B cell (primary cell): Measurements from ENCODE around the gene HES1. TPM values are rescaled to one million over a fixed set of nuclear protein-coding genes. Genes with fewer than 3 reads are reported as not detected.

Experiments
- ATAC-seq: fragments of 200-7000 bp; cut with Tn5 transposase; one replicate; pipeline ENCODE4 v1.10.0; 2021; ENCODE audit warnings: low read depth, mild to moderate bottlenecking, moderate number of reproducible peaks, moderate library complexity
- CTCF ChIA-PET: fragments of 350-600 bp; sonication (Branson Sonifier 250); formaldehyde crosslinking; loops from one replicate; lab custom pipeline; 2021; ENCODE audit warnings: antibody characterized with exemption, inconsistent platforms; lab: Charles Lee
- POLR2A ChIA-PET: fragments of 350-600 bp; sonication (Branson Sonifier 250); formaldehyde crosslinking; loops from one replicate; lab custom pipeline; 2021; ENCODE audit warnings: antibody characterized with exemption; lab: Charles Lee
- DNase-seq: peaks from one replicate; pipeline ENCODE4 v3.0.0; 2013
- H2AFZ ChIP-seq: 2 replicates; pipeline ENCODE4 v1.6.1; 2012; ENCODE audit warnings: mild to moderate bottlenecking, low read depth, low read length; ENCODE audit not compliant: insufficient read depth, poor library complexity, severe bottlenecking
- H3K27ac ChIP-seq, 2 donors: 1 replicate in 1 of 2; 2 replicates in 1 of 2; pipeline ENCODE4 v1.5.1; 2012 to 2013; ENCODE audit warnings: low read length in 2 of 2, mild to moderate bottlenecking in 2 of 2, moderate library complexity in 1 of 2
- H3K27me3 ChIP-seq, 4 experiments: fragments of 200-600 bp in 1 of 4; sonication (generic) in 1 of 4; replicated peaks in 1 of 4; 1 replicate in 2 of 4; 2 replicates in 2 of 4; pipeline versions ENCODE4 v1.6.1 to v1.7.0; 2013 to 2016; ENCODE audit warnings: low read length in 3 of 4, mild to moderate bottlenecking in 2 of 4, mixed read lengths in 1 of 4, moderate library complexity in 1 of 4; ENCODE audit not compliant: insufficient read depth in 4 of 4, control insufficient read depth in 3 of 4; ENCODE audit errors: control extremely low read depth in 1 of 4
- H3K36me3 ChIP-seq, 2 experiments: replicated peaks in 1 of 2; 1 replicate in 1 of 2; 2 replicates in 1 of 2; pipeline versions ENCODE4 v1.6.1 to v1.7.1; 2013; ENCODE audit warnings: low read length in 1 of 2; ENCODE audit not compliant: insufficient read depth in 2 of 2, control insufficient read depth in 1 of 2; ENCODE audit errors: control extremely low read depth in 1 of 2, extremely low read depth in 1 of 2
- H3K4me1 ChIP-seq, 2 donors: fragments of 200-600 bp in 1 of 2; sonication (generic) in 1 of 2; 1 replicate in 1 of 2; 2 replicates in 1 of 2; pipeline versions ENCODE4 v1.5.1 to v1.6.1; 2013 to 2017; ENCODE audit warnings: low read length in 2 of 2; ENCODE audit not compliant: control insufficient read depth in 2 of 2, insufficient read depth in 2 of 2
- H3K4me2 ChIP-seq: replicated peaks from 2 replicates; pipeline ENCODE3; 2012; ENCODE audit warnings: mild to moderate bottlenecking, low read depth, low read length; ENCODE audit not compliant: poor library complexity, severe bottlenecking
- H3K4me3 ChIP-seq, 5 experiments: fragments of 200-600 bp in 1 of 5; sonication (generic) in 1 of 5; 1 replicate in 3 of 5; 2 replicates in 2 of 5; pipeline versions ENCODE4 v1.5.1 to v1.7.0; 2011 to 2016; ENCODE audit warnings: low read length in 4 of 5, mild to moderate bottlenecking in 4 of 5, low read depth in 2 of 5, control low read depth in 1 of 5, moderate library complexity in 1 of 5; ENCODE audit not compliant: insufficient read depth in 1 of 5; ENCODE audit errors: control extremely low read depth in 1 of 5, extremely low read depth in 1 of 5
- H3K79me2 ChIP-seq: fragments of 200-600 bp; sonication (generic); one replicate; pipeline ENCODE4 v1.6.0; 2016; ENCODE audit warnings: low read length; ENCODE audit not compliant: control insufficient read depth, insufficient read depth
- H3K9ac ChIP-seq: fragments of 200-600 bp; sonication (generic); 2 replicates; pipeline ENCODE4 v1.6.1; 2017; ENCODE audit warnings: mild to moderate bottlenecking, low read length, moderate library complexity
- H3K9me3 ChIP-seq, 3 donors: one replicate each; pipeline versions ENCODE4 v1.6.1 to v1.7.1; 2013; ENCODE audit warnings: low read length in 2 of 3; ENCODE audit not compliant: control insufficient read depth in 2 of 3, insufficient read depth in 1 of 3; ENCODE audit errors: control extremely low read depth in 1 of 3
- H4K20me1 ChIP-seq: 2 replicates; pipeline ENCODE4 v1.6.0; 2012; ENCODE audit warnings: mild to moderate bottlenecking, low read length; ENCODE audit not compliant: insufficient read depth, control insufficient read depth, poor library complexity, severe bottlenecking
- H3K27ac Mint-ChIP-seq: one replicate; pipeline ENCODE4 v1.8.0; 2021; ENCODE audit warnings: mixed read lengths
- H3K27me3 Mint-ChIP-seq: one replicate; pipeline ENCODE4 v1.8.0; 2021; ENCODE audit warnings: mixed read lengths
- H3K4me1 Mint-ChIP-seq: one replicate; pipeline ENCODE4 v1.8.0; 2021; ENCODE audit warnings: mixed read lengths
- H3K4me3 Mint-ChIP-seq: one replicate; pipeline ENCODE4 v1.8.0; 2021; ENCODE audit warnings: mixed read lengths
- H3K9me3 Mint-ChIP-seq: one replicate; pipeline ENCODE4 v1.8.0; 2022; ENCODE audit warnings: mixed read lengths; ENCODE audit not compliant: insufficient read depth
- EZH2 ChIP-seq: IDR thresholded peaks from 2 replicates; pipeline ENCODE4 v1.6.1; 2012; ENCODE audit warnings: borderline replicate concordance, low read depth, mild to moderate bottlenecking, moderate library complexity, low read length; ENCODE audit not compliant: insufficient read depth, poor library complexity, severe bottlenecking
- WGBS: methylation state at CpG from one replicate; pipeline ENCODE4 v1.1.5; 2013; ENCODE audit warnings: missing lambda C conversion rate; ENCODE audit not compliant: insufficient coverage; 5-methylcytosine and 5-hydroxymethylcytosine counted together
- intact Hi-C: fragments of 100-400 bp; cut with micrococcal nuclease; formaldehyde crosslinking; loops from one replicate; pipeline ENCODE4 v1.10.0; 2022
- polyA plus RNA-seq: library from polyadenylated mRNA; depleted of rRNA; stranded (reverse); fragments of >200 nt; gene quantifications from 2 replicates; pipeline ENCODE4 v1.2.3, GENCODE V29; 2012
- total RNA-seq, 2 donors: library from RNA; stranded (reverse); fragments of 120-200 nt in 1 of 2; gene quantifications; 1 replicate in 1 of 2; 2 replicates in 1 of 2; pipeline versions ENCODE4 v1.2.3 to v1.2.4, GENCODE V29; 2013 to 2022
- TF ChIP-seq, protein P1 (sequence below): fragments of 200-600 bp; IDR thresholded peaks from one replicate; pipeline ENCODE4 v1.8.0; 2022; ENCODE audit warnings: antibody characterized with exemption, mild to moderate bottlenecking

Gene HES1
- total and polyA plus RNA-seq, 2 donors (not counting 1 experiment from before 2014, with no cell fraction given) = 2.4 to 60.3 TPM

- H3K27ac Mint-ChIP-seq = no peak overlapping the region
Observed at GRCh38 chr3:194162817-194163584, 27.1 kb downstream of the HES1 start.

GRCh38 chr3:194163697-194164096 is 27.7 kb downstream of the HES1 start:
- no peaks in the 10 kb centered on the region for H3K4me1 ChIP-seq
- peaks cover 2% of the 10 kb centered on the region for H3K4me1 Mint-ChIP-seq
- no peaks in the 10 kb centered on the region for H3K79me2 ChIP-seq
- H3K36me3 ChIP-seq = no peaks in the 10 kb centered on the region
- POLR2A ChIA-PET = no interaction called here
- DNase-seq (no peak), ATAC-seq (no peak)
- no peaks in the 10 kb centered on the region for H3K9me3 Mint-ChIP-seq
- no peak for TF ChIP-seq EZH2
- TF ChIP-seq, protein P1, sequence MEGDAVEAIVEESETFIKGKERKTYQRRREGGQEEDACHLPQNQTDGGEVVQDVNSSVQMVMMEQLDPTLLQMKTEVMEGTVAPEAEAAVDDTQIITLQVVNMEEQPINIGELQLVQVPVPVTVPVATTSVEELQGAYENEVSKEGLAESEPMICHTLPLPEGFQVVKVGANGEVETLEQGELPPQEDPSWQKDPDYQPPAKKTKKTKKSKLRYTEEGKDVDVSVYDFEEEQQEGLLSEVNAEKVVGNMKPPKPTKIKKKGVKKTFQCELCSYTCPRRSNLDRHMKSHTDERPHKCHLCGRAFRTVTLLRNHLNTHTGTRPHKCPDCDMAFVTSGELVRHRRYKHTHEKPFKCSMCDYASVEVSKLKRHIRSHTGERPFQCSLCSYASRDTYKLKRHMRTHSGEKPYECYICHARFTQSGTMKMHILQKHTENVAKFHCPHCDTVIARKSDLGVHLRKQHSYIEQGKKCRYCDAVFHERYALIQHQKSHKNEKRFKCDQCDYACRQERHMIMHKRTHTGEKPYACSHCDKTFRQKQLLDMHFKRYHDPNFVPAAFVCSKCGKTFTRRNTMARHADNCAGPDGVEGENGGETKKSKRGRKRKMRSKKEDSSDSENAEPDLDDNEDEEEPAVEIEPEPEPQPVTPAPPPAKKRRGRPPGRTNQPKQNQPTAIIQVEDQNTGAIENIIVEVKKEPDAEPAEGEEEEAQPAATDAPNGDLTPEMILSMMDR = no peak
- WGBS = 83% methylated on average over 4 of the region's 5 CpGs
- H3K4me3 Mint-ChIP-seq = no peak overlapping the region
- no peak overlapping the region for H2AFZ ChIP-seq
- no peak overlapping the region for H3K9ac ChIP-seq
- no peaks in the 10 kb centered on the region for H3K9me3 ChIP-seq
- H3K27ac ChIP-seq = no peak overlapping the region
- H3K27me3 ChIP-seq = peaks cover 0 to 45% (median 10%) of the 10 kb centered on the region in 4 experiments
- intact Hi-C loops = no loop called here
- H3K27me3 Mint-ChIP-seq = peaks cover 53% of the 10 kb centered on the region
- no peaks in the 10 kb centered on the region for H4K20me1 ChIP-seq
- no peak overlapping the region for H3K4me3 ChIP-seq
- no peak overlapping the region for H3K4me2 ChIP-seq
- H3K27ac Mint-ChIP-seq = no peak overlapping the region
- CTCF ChIA-PET = no interaction called here

More at GRCh38 chr3:194162817-194163584, 27.1 kb downstream of the HES1 start:
- no peak overlapping the region for H3K4me2 ChIP-seq
- no peak overlapping the region for H3K27ac ChIP-seq
- H3K4me3 ChIP-seq = no peak overlapping the region
- ChIA-PET POLR2A (no interaction called here), CTCF (no interaction called here)
- H3K9me3 ChIP-seq = no peaks in the 10 kb centered on the region
- H3K4me1 ChIP-seq = no peaks in the 10 kb centered on the region
- peaks cover 0 to 44% (median 9%) of the 10 kb centered on the region in 4 experiments for H3K27me3 ChIP-seq
- no peaks in the 10 kb centered on the region for H3K79me2 ChIP-seq
- intact Hi-C loops = no loop called here
- H2AFZ ChIP-seq = no peak overlapping the region
- ATAC-seq (no peak), DNase-seq (no peak)
- Mint-ChIP-seq H3K27me3 (peaks cover 50% of the 10 kb centered on the region), H3K9me3 (no peaks in the 10 kb centered on the region), H3K4me3 (no peak overlapping the region), H3K4me1 (peaks cover 2% of the 10 kb centered on the region)
- WGBS = 84% methylated on average over 2 of the region's 6 CpGs
- no peaks in the 10 kb centered on the region for H4K20me1 ChIP-seq
- H3K9ac ChIP-seq = no peak overlapping the region
- TF ChIP-seq, protein P1 = no peak
- TF ChIP-seq EZH2 = no peak
- no peaks in the 10 kb centered on the region for H3K36me3 ChIP-seq
